ENCODE measurements around the gene SSBP3.
"Not testable (repeated sequence)": the region's sequence is repeated elsewhere in the genome, so short reads cannot be mapped to it uniquely, and the experiment has no call there.

The SSBP3 gene

GRCh38 chr1:54406339-54407153 is at the start of gene SSBP3:
Gene SSBP3 (minus strand): TSS chr1:54406394.
- peak; percentile 49 for DNase-seq (ENCODE audit: low read depth)

- DNase-seq (ENCODE audit: low read depth): no peak
Measured at GRCh38 chr1:54453509-54453908, 47.3 kb upstream of the SSBP3 start.

- DNase-seq (ENCODE audit: low read depth): no peak
Measured at GRCh38 chr1:54453022-54453421, 46.8 kb upstream of the SSBP3 start.

- not testable (repeated sequence) for DNase-seq (ENCODE audit: low read depth)
Measured at GRCh38 chr1:54449431-54449830, 43.2 kb upstream of the SSBP3 start.

GRCh38 chr1:54448801-54449200 is 42.6 kb upstream of the SSBP3 start:
- not testable (repeated sequence) for DNase-seq (ENCODE audit: low read depth)

- not testable (repeated sequence) for DNase-seq (ENCODE audit: low read depth)
Measured at GRCh38 chr1:54447081-54447480, 40.9 kb upstream of the SSBP3 start.

GRCh38 chr1:54442185-54442584 is 36.0 kb upstream of the SSBP3 start:
- DNase-seq (ENCODE audit: low read depth): no peak

GRCh38 chr1:54439550-54440223 is 33.5 kb upstream of the SSBP3 start:
- DNase-seq (ENCODE audit: low read depth): no peak

- no peak for DNase-seq (ENCODE audit: low read depth)
Measured at GRCh38 chr1:54437783-54438182, 31.6 kb upstream of the SSBP3 start.

GRCh38 chr1:54436826-54437225 is 30.6 kb upstream of the SSBP3 start:
- no peak for DNase-seq (ENCODE audit: low read depth)

- no peak for DNase-seq (ENCODE audit: low read depth)
Measured at GRCh38 chr1:54429838-54430237, 23.6 kb upstream of the SSBP3 start.

- DNase-seq (ENCODE audit: low read depth): no peak
Measured at GRCh38 chr1:54428837-54429518, 22.8 kb upstream of the SSBP3 start.

GRCh38 chr1:54425152-54425584 is 19.0 kb upstream of the SSBP3 start:
- no peak for DNase-seq (ENCODE audit: low read depth)

- DNase-seq (ENCODE audit: low read depth): no peak
Measured at GRCh38 chr1:54424398-54424797, 18.2 kb upstream of the SSBP3 start.

GRCh38 chr1:54421101-54421504 is 14.9 kb upstream of the SSBP3 start:
- DNase-seq (ENCODE audit: low read depth): no peak

- not testable (repeated sequence) for DNase-seq (ENCODE audit: low read depth)
Measured at GRCh38 chr1:54418598-54418997, 12.4 kb upstream of the SSBP3 start.

GRCh38 chr1:54417123-54417522 is 10.9 kb upstream of the SSBP3 start:
- DNase-seq (ENCODE audit: low read depth): no peak

GRCh38 chr1:54416435-54416834 is 10.2 kb upstream of the SSBP3 start:
- no peak for DNase-seq (ENCODE audit: low read depth)

GRCh38 chr1:54415991-54416390 is 9.8 kb upstream of the SSBP3 start:
- DNase-seq (ENCODE audit: low read depth): no peak

GRCh38 chr1:54415533-54415932 is 9.3 kb upstream of the SSBP3 start:
- DNase-seq (ENCODE audit: low read depth): no peak

- no peak for DNase-seq (ENCODE audit: low read depth)
Measured at GRCh38 chr1:54413732-54414131, 7.5 kb upstream of the SSBP3 start.

GRCh38 chr1:54413295-54413694 is 7.1 kb upstream of the SSBP3 start:
- DNase-seq (ENCODE audit: low read depth): no peak

- no peak for DNase-seq (ENCODE audit: low read depth)
Measured at GRCh38 chr1:54410359-54410758, 4.2 kb upstream of the SSBP3 start.
